HepG2 (cell line): ENCODE measurements around the gene MCF2L. TPM values are rescaled to one million over a fixed set of nuclear protein-coding genes. Genes with fewer than 3 reads are reported as not detected.

ENCODE experiments used
- ATAC-seq: fragments of 200-7000 bp; cut with Tn5 transposase; 3 replicates; pipeline ENCODE4 v1.9.1; 2020; ENCODE audit warnings: mild to moderate bottlenecking, moderate library complexity
- BruUV-seq: library from RNA; stranded (reverse); fragments of 400-500 nt; replicated peaks from 2 replicates; lab custom pipeline; 2021; lab: Mats Ljungman, UMichigan
- CTCF ChIA-PET: fragments of 300-600 bp; formaldehyde crosslinking; extraction: SDS; loops from one replicate; lab custom pipeline; 2021; ENCODE audit warnings: low total read pairs, inconsistent platforms, low intra/inter-chr PET ratio; lab: Yijun Ruan, JAX
- POLR2A ChIA-PET: fragments of 350-600 bp; sonication (Branson Sonifier 250); formaldehyde crosslinking; loops from one replicate; lab custom pipeline; 2020; ENCODE audit warnings: antibody characterized with exemption, inconsistent platforms; lab: Yijun Ruan, JAX
- DNase-seq: peaks from one replicate; pipeline ENCODE4 v3.0.0-alpha.2; 2015; ENCODE audit warnings: low spot score
- FAIRE-seq: peaks from 3 replicates; lab custom pipeline; 2011; peaks lifted over from hg19 to GRCh38; lab: Jason Lieb, UNC
- H2AFZ ChIP-seq: one replicate; pipeline ENCODE4 v1.6.1; 2011; ENCODE audit warnings: low read length, inconsistent platforms
- H3K27ac ChIP-seq: fragments of 300-600 bp; 3 replicates; pipeline ENCODE4 v1.8.0; 2011; ENCODE audit warnings: mixed run types, mild to moderate bottlenecking, mixed read lengths, low read length, inconsistent platforms; ENCODE audit not compliant: insufficient read depth; ENCODE audit errors: extremely low read length
- H3K27me3 ChIP-seq, 2 experiments: fragments of 200-600 bp in 1 of 2; 2 replicates in 1 of 2; 3 replicates in 1 of 2; pipeline versions ENCODE4 v1.6.0 to v1.8.0; 2011; ENCODE audit warnings: low read length in 2 of 2, mild to moderate bottlenecking in 2 of 2, moderate library complexity in 2 of 2, inconsistent platforms in 1 of 2; ENCODE audit not compliant: insufficient read depth in 2 of 2, control insufficient read depth in 1 of 2
- H3K36me3 ChIP-seq, 2 experiments: fragments of 200-600 bp in 1 of 2; replicated peaks in 1 of 2; 2 replicates in 1 of 2; 3 replicates in 1 of 2; pipeline versions ENCODE4 v1.5.1 to v1.8.0; 2011; ENCODE audit warnings: low read length in 2 of 2, inconsistent platforms in 1 of 2; ENCODE audit not compliant: insufficient read depth in 2 of 2, control insufficient read depth in 1 of 2
- H3K4me1 ChIP-seq: 2 replicates; pipeline ENCODE4 v1.5.1; 2012; ENCODE audit warnings: low read length, inconsistent platforms; ENCODE audit not compliant: insufficient read depth
- H3K4me2 ChIP-seq: 2 replicates; pipeline ENCODE4 v1.6.0; 2011; ENCODE audit warnings: low read depth, low read length, inconsistent platforms
- H3K4me3 ChIP-seq, 3 experiments: fragments of 200-600 bp in 1 of 3; sonication (generic), shearing (Covaris generic) in 1 of 3; replicated peaks in 1 of 3; 2 replicates each; pipeline ENCODE4 v1.5.1; 2011 to 2016; ENCODE audit warnings: low read length in 3 of 3, inconsistent platforms in 2 of 3, low read depth in 2 of 3, mild to moderate bottlenecking in 2 of 3, control low read depth in 1 of 3, mixed read lengths in 1 of 3; ENCODE audit not compliant: insufficient read depth in 1 of 3
- H3K79me2 ChIP-seq: one replicate; pipeline ENCODE4 v1.6.1; 2011; ENCODE audit warnings: low read length, inconsistent platforms; ENCODE audit not compliant: insufficient read depth
- H3K9ac ChIP-seq: 2 replicates; pipeline ENCODE4 v1.6.0; 2011; ENCODE audit warnings: mild to moderate bottlenecking, low read depth, low read length, inconsistent platforms; ENCODE audit not compliant: insufficient read depth
- H3K9me3 ChIP-seq: 2 replicates; pipeline ENCODE4 v1.5.1; 2012; ENCODE audit warnings: mild to moderate bottlenecking, low read length
- H4K20me1 ChIP-seq: 2 replicates; pipeline ENCODE4 v1.6.0; 2011; ENCODE audit warnings: inconsistent platforms, mild to moderate bottlenecking, low read length, moderate library complexity; ENCODE audit not compliant: insufficient read depth
- MAZ ChIP-seq, 2 experiments: sonication (generic) in 1 of 2; formaldehyde crosslinking in 1 of 2; IDR thresholded peaks; 2 replicates each; pipeline versions ENCODE4 v1.5.0 to v1.6.1; 2012 to 2020; ENCODE audit warnings: low read depth in 2 of 2, mild to moderate bottlenecking in 2 of 2, borderline replicate concordance in 1 of 2, improper control_type of control experiment in 1 of 2, low read length in 1 of 2, missing genetic modification reagents in 1 of 2, moderate library complexity in 1 of 2
- MLLT10 ChIP-seq: sonication (generic); formaldehyde crosslinking; IDR thresholded peaks from 2 replicates; pipeline ENCODE4 v1.4.0; 2020; ENCODE audit warnings: missing genetic modification reagents
- ZNF230 ChIP-seq: sonication (generic); formaldehyde crosslinking; IDR thresholded peaks from 2 replicates; pipeline ENCODE4 v1.4.0; 2020; ENCODE audit warnings: mild to moderate bottlenecking, missing genetic modification reagents
- ZNF263 ChIP-seq: sonication (generic); formaldehyde crosslinking; IDR thresholded peaks from 2 replicates; pipeline ENCODE4 v1.4.0; 2020; ENCODE audit warnings: missing genetic modification reagents
- ZNF414 ChIP-seq: sonication (generic); formaldehyde crosslinking; IDR thresholded peaks from 2 replicates; pipeline ENCODE4 v1.5.0; 2020; ENCODE audit warnings: missing genetic modification reagents
- ZNF484 ChIP-seq: sonication (generic); formaldehyde crosslinking; IDR thresholded peaks from 2 replicates; pipeline ENCODE4 v1.5.1; 2020; ENCODE audit warnings: mild to moderate bottlenecking, low read depth, missing genetic modification reagents, borderline replicate concordance
- ZNF687 ChIP-seq: sonication (generic); formaldehyde crosslinking; IDR thresholded peaks from 2 replicates; pipeline ENCODE4 v1.5.1; 2020; ENCODE audit warnings: mild to moderate bottlenecking, missing genetic modification reagents, moderate library complexity
- ZNF891 ChIP-seq: sonication (generic); formaldehyde crosslinking; IDR thresholded peaks from 2 replicates; pipeline ENCODE4 v1.5.0; 2020; ENCODE audit warnings: mild to moderate bottlenecking, missing genetic modification reagents
- ZSCAN31 ChIP-seq: sonication (generic); formaldehyde crosslinking; IDR thresholded peaks from 2 replicates; pipeline ENCODE4 v1.5.0; 2020; ENCODE audit warnings: low read depth, mild to moderate bottlenecking, missing genetic modification reagents
- WGBS: methylation state at CpG from one replicate; pipeline ENCODE4 v1.1.6; 2017; ENCODE audit warnings: low lambda C conversion rate; 5-methylcytosine and 5-hydroxymethylcytosine counted together
- in situ Hi-C: cut with HindIII; loops from 2 replicates; pipeline ENCODE4 v1.10.0; 2017; ENCODE audit warnings: low pct_unique_long_range_greater_than_20kb; ENCODE audit not compliant: extremely low pct_ligation_motif_present
- intact Hi-C: fragments of 100-400 bp; cut with micrococcal nuclease; formaldehyde crosslinking; loops from one replicate; pipeline ENCODE4 v1.10.0; 2022; ENCODE audit not compliant: unreplicated experiment
- polyA plus RNA-seq, 8 experiments: library from polyadenylated mRNA; depleted of rRNA in 3 of 8; stranded (reverse) in 7 of 8; unstranded in 1 of 8; fragments of >200 nt; fragmentation: Illumina TruSeq in 4 of 8; extraction: Trizol in 4 of 8; gene quantifications; 2 replicates each; pipeline versions ENCODE4 v1.2.1 to v1.2.3, GENCODE V29; 2011 to 2016; ENCODE audit warnings: low read depth in 4 of 8, missing spikeins in 1 of 8, mixed read lengths in 1 of 8; ENCODE audit not compliant: insufficient read depth in 1 of 8
- total RNA-seq, 5 experiments: library from RNA; depleted of rRNA; stranded (reverse); fragments of >200 nt; fragmentation: Illumina TruSeq; extraction: Trizol; gene quantifications; 2 replicates each; pipeline ENCODE4 v1.2.3, GENCODE V29; 2016; ENCODE audit warnings: low read depth in 1 of 5
- TF ChIP-seq, protein P1 (sequence below): sonication (generic); formaldehyde crosslinking; IDR thresholded peaks from 2 replicates; pipeline ENCODE4 v1.8.1; 2023; ENCODE audit warnings: mild to moderate bottlenecking, inconsistent platforms, moderate library complexity, missing genetic modification reagents, borderline replicate concordance

The MCF2L gene
- total and polyA plus RNA-seq, 2 of the 13 experiments (the other 11 are each of a cell fraction or from before 2014, with no cell fraction given): 19.4 to 28.4 TPM

DNA sequence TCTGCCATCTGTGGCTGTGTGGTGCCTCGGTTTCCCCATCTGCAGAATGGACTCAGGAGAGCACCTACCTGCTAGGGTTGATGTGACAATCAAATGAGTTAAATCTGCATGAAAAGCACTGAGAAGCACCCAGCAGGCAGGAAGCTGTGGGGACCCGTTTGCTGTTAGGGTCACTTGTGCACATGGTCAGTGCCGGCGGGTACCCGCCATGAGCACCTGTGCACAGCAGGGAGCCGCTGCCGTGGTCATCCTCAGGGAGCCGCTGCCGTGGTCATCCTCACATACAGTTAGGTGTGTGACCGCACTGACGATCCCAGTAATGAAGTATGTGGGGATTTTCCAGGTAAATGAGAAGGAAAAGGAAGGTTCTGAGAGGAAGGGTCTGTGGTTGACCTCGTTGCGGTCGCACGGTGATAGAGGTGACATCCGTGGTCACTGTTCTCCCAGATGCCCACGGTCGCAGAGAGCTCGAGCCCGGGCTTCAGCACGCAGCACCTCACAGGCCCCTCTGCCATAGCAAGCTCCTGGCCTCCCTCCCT is 6.5 kb downstream of the MCF2L start (continued):
- TF ChIP-seq, protein P1, sequence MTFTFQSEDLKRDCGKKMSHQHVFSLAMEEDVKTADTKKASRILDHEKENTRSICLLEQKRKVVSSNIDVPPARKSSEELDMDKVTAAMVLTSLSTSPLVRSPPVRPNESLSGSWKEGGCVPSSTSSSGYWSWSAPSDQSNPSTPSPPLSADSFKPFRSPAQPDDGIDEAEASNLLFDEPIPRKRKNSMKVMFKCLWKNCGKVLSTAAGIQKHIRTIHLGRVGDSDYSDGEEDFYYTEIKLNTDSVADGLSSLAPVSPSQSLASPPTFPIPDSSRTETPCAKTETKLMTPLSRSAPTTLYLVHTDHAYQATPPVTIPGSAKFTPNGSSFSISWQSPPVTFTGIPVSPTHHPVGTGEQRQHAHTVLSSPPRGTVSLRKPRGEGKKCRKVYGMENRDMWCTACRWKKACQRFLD (CRISPR knock-in tag): no peak
- TF ChIP-seq ZNF230 (CRISPR knock-in tag) (no peak), ZNF891 (CRISPR knock-in tag) (no peak), ZNF263 (CRISPR knock-in tag) (no peak), MLLT10 (CRISPR knock-in tag) (no peak), MAZ (IDR thresholded peaks at IDR 0.05; ENCODE audit: borderline replicate concordance, low read depth, low read length) (no peak), MAZ (CRISPR knock-in tag; IDR thresholded peaks at IDR 0.05; ENCODE audit: low read depth) (no peak), ZSCAN31 (CRISPR knock-in tag) (no peak)

GRCh38 chr13:112976526-112976925 is 7.5 kb downstream of the MCF2L start:
- H2AFZ ChIP-seq: no peak overlapping the region
- FAIRE-seq (no peak), ATAC-seq (no peak), DNase-seq (no peak)
- H3K27me3 ChIP-seq: no peaks in the 10 kb centered on the region
- no TSS peak for BruUV-seq
- CTCF ChIA-PET: no interaction called here
- H3K27ac ChIP-seq: no peak overlapping the region
- H3K79me2 ChIP-seq: peaks cover 10% of the 10 kb centered on the region
- POLR2A ChIA-PET: no interaction called here
- H3K4me2 ChIP-seq: no peak overlapping the region
- H3K36me3 ChIP-seq: peaks cover 3 to 9% of the 10 kb centered on the region in 2 experiments; a peak in 3 of 5 replicates
- H4K20me1 ChIP-seq: no peaks in the 10 kb centered on the region
- no peak overlapping the region for H3K4me3 ChIP-seq
- peaks cover 8% of the 10 kb centered on the region for H3K4me1 ChIP-seq
- WGBS: 100% methylated on average over 1 of the region's 20 CpGs
- 0 out of 2 replicates have a peak, but pooled peaks have one; percentile 13 for TF ChIP-seq ZNF687 (CRISPR knock-in tag)
- no peak for TF ChIP-seq ZNF484 (CRISPR knock-in tag)
- no peak for TF ChIP-seq ZNF414 (CRISPR knock-in tag)
- no peaks in the 10 kb centered on the region for H3K9me3 ChIP-seq
- H3K9ac ChIP-seq: no peak overlapping the region
- in situ Hi-C loops (no loop called here), intact Hi-C loops (no loop called here)
